ENCODE results near the gene SLC6A3.

The SLC6A3 gene

DNA sequence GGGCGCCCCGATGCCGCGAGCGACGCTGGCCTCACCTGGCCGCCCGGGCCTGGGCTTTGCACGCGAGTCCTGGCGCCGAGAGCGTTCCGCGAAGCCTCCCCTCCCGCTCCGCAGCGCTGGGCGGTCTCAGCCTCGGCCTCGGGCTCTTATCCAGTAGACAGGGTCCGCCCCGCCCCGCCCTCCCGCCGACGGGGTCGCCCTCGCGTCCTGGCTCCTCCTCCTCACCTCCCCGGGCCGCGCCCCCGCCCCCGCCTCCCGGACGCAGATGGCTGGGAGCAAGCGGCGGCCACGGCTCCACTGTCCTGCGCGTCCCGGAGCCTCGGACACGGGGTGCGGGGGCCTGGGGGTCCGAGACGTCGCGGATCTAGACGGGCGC, at the start of gene SLC6A3:
SLC6A3 (minus strand) TSS at position 128 of the 376 bp plus-strand sequence. CDS start 2,243 bp downstream, outside the sequence.
- no peak for DNase-seq (ENCODE audit: low read depth)

DNA sequence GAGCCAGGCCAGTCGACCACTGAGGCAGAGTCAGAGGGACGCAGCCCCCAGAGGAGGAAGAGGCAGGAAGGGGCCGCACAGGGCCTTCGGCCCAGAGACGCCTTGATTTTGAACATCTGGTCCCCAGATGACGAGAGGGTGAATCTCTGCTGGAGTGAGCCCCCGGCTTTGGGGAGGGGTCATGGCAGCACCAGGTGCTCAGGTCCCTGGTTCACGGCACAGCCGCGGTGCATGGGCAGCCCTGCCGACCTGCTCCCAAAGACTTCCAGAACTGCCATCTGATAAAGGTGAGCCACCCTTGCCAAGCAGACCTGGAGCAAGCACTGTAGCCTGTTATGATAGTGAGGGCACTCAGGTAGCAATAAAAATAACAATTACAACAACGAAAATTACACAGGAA, 48.7 kb upstream of the SLC6A3 start:
- DNase-seq (ENCODE audit: low read depth): no peak

DNA sequence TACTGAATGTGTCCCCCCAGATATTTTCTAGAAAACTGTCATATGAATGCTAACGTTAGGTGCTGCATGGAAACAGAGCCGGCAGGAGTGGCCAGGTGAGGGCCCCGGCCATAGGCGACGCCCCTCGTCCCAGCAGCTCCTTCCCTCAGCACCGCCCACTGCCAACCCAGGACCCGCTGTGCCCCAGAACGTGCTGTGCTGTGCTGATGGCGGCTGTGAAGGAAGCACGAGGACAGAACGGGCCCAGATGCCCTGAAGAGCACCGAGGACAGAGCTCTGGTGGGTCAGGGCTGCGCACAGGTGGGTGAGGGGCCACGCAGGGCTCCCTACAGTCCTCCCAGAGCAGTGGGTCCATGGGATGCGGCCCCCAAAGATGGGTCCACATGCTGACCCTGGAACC, 48.2 kb upstream of the SLC6A3 start:
- DNase-seq (ENCODE audit: low read depth): no peak

DNA sequence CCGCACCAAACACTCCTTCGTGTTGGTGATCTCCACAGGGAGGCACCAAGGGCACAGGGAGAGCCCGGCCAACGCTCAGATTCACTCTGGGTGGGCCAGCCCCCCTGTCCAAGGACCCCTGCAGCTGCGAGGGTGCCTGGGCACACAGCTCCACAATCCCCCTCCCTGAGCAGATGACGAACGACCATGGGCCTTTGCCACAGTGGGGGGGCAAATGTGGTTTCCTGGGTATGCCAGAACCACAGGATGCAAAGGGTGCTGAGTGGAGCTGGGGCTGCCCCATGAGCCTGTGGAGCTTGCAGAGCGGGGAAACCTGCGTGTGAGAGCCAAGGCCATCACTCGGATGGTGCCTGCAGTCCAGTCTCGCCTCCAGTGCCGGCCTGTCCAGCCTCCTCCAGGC, 47.5 kb upstream of the SLC6A3 start:
- DNase-seq (ENCODE audit: low read depth): no peak

DNA sequence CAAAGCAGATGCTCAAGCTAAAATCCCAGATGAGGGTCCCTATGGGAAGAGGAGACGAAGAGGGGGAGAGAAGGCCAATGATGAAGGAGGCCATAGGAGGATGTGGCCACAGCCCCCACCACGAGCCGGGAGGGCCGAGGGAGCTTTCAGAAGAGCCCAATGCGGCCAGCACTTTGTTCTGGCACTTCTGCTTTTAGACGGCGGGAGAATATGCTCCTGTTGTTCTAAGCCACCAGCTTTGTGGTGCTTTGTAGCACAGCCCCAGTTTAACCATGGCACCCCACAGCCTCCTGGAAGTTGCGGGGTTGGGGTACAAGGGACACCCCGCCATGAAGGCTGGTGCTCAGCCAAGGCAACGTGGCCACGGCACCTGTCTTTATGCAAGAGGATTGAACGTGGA, 45.1 kb upstream of the SLC6A3 start:
- no peak for DNase-seq (ENCODE audit: low read depth)

DNA sequence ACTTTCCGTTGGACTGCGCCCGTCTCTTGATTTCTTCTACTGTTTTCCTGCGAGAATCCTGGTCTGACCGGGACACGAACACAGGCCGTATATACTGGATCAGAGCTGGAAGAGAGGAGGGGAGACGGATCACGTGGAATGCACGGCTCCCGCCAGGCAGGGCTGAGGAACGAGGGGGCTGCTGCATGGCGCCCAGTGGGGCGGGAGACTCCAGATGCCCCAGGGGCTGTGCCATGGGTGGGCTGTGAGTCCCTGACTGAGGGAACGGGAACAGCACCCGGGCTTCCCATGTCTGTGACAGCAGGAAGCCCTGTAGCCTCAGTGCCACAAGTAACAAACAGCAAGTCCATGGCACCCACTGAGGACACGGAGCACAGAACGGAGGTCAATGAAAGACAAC, 44.5 kb upstream of the SLC6A3 start:
- DNase-seq (ENCODE audit: low read depth): no peak

DNA sequence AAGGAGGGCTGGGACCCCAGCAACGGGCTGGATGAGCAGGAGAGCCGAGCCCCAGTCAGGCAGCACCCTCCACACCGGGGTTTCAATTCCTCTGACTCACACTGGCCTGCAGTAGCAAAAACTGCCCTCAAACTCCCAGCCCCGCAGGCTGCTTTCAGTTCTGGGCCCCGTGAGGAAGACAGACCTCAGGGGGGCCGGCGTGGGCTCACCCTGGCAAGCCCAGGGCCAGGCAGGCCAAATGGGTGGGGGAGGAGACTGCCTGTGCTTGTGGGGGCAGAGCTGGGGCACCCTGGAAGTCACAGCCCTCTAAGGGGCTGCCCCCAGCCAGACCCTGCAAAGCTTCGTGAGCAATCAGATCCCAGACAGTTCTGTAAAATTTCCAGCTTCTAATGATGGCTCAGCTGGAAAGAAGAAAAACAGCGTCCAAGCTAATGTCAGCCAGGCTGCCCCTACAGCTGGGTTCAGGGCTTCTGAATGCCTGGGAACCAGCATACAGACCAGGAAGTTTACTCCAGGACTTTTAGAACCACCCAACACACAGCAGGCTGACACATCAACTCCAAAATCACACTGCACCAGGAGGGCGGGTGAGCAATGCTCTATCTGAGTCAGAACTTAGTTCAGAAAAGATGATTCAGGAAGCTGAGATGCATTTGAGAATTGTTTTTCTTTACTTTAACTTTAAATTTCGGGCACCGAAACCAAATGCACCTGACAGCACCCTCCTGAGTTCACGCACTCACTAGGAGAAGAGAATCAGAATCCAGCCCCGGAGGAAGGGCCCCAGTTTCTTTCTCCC, 43.8 kb upstream of the SLC6A3 start:
- no peak for DNase-seq (ENCODE audit: low read depth)

DNA sequence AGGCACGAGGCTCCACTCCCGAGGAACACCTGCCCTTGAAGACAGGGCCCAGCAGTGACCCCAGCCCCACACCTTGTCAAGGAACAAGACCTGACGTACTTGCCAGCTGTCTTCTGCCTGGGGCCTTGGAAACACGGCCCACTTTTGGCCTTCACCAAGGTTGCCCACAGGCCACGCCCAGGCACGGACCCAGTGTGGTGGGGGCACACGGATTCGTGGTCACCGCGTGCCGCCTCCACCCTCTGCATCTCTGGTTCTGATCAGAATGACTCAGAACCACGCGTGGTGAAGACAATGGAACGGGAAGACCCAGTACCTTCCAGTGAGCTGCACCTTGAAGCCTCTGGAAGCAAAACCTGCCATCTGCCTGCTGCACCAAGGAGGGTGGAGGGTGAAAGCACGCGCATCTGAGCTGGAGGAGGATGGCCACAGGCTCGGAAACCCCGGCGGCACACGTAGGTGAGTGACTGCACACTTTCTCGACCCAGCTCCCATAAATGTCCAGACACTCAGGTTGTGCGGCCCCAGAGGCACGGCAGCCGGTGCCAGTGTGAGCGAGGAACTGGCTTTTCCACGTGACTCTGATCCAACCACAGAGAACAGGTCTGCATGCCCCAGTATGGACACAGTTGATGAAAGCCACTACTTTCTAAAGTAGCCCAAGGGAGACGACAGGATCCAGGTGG, 42.0 kb upstream of the SLC6A3 start:
- no peak for DNase-seq (ENCODE audit: low read depth)

DNA sequence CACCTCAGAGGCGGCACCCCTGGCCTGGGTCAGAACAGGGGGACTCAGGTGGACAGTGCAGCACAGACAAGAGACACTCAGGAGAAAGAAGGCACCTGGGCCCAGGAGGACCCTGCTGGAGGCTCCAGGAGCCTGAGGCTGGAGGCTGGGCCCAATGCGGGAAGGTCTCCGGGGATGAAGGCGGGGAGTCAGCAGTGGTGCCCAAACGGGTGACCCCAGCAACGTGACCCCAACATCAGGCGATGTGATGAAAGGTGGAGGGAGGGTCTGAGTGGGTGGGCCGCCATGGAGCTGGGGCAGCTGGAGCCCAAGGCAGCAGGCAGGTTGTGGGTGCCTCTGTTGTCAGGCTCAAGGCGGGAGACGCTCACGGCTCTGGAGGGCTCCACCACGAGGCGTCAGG, 41.0 kb upstream of the SLC6A3 start:
- no peak for DNase-seq (ENCODE audit: low read depth)

DNA sequence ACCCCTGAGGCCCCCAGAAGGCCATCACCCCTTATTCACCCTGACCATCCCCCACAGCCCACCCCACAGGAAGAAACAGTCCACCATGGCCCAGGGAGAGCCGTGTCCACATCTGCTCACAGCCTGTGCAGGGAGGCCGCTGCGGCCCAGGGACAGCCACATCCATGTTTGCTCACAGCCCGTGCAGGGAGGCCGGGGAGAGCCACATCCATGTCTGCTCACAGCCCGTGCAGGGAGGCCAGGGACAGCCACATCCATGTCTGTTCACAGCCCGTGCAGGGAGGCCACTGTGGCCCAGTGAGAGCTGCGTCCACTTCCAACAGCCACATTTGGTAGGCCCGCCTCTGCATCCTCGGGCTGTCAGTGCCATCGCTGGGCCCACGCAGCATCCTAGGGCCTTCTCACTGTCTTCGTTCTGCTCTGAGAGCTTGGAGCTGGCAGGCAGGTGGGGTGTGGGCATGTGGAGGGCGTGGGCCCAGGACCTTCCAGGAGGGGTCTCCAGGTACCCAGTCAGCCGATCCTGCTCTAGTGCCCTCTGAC, 40.4 kb upstream of the SLC6A3 start:
- no peak for DNase-seq (ENCODE audit: low read depth)

DNA sequence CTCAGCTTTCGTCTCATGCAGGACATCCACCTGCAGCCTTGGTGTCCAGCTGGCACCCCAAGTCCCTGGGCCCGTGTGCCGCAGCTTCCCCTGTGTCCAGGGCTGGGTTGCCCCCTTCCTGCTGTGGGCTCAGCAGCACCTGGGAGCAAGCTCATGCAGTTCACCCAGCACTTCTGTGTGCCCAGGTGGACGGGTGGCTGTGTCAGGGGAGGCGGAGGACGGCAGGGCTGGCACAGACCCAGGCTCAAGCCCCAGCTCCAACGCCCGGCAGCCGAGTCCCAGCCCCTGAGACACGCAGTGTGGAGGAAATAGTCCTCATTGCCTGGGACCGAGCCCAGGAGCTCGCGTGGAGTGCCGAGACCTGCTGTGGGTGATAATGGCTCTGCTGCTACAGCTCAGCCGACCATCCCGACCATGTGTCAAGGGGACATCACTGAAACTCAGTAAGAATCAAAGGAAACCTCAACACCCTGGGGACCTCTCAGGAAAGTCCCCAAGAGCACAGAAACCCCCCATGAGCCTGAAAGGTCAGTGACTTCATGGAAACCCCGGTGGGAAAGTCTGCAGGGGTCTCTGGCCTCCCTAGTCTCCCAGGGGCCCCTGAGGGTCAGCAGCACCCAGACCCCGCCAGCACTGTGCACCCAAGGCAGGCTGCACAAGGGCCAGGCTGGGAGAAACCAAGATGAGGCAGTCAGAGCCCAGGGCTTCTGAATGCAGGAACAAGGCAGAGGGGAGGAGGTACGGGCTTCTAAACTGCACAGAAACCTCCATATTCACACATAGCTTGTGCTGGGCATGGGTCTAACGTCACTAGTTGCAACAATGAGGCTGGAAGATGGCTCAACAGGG, 39.7 kb upstream of the SLC6A3 start:
- DNase-seq (ENCODE audit: low read depth): no peak

DNA sequence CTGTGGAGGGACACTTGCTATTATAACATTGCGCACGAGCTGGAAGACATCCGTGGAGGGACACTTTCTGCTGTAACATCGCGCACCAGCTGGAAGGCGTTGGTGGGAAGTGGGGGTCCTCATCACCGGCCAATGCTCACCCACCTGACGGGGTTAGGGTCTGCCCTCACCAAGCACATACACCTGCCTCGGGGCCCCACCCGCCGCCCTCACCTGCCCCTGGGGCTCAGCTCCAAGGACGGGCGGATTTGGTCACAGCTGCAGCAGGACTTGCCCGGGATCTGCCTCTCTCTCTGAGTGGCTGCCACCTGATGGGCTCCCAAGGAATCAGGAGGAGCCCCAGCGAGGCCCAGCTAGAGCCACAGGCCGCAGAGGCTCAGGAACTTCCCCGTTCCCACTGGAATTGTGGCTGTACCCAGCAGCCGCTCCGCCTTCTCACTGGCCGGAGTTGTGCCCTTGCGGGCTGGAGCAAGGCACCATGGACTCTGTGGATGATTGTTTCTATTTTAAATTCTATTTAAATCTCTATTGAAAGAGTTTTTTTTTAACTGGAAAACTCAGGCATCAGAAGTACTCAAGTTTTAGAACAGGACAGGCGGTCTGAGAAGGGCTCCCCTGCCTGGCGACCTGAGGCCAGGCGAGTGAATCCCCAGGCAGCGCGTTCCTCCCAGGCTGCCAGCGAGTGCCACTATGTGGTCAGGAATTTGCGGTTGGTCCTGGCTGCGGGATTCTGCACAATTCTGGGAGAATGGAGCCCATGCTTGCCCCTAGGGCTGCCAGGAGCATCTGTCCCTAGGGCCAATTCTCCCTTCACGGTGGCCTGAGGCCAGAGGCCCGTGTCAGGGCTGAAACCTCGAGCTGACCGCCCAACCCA, 38.9 kb upstream of the SLC6A3 start:
- no peak for DNase-seq (ENCODE audit: low read depth)

DNA sequence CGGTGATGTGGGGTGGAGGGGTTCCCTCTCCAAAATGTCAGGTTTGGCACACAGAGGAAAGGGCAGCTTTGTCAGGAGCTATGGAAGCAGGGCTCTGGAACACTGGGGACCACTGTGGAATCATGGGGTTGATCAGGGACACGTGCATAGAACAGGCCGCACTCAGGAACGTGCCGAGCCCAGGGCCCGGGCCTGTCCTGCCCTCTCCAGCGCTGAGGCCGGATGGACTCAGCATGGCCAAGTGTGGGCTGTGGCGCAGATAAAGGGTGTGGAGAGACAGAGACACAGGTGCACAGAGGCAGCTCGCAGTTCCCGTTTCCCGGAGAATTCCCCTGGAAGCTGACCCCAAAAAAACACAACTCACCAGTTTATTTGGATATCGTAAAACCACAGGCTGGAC, 37.8 kb upstream of the SLC6A3 start:
- no peak for DNase-seq (ENCODE audit: low read depth)

DNA sequence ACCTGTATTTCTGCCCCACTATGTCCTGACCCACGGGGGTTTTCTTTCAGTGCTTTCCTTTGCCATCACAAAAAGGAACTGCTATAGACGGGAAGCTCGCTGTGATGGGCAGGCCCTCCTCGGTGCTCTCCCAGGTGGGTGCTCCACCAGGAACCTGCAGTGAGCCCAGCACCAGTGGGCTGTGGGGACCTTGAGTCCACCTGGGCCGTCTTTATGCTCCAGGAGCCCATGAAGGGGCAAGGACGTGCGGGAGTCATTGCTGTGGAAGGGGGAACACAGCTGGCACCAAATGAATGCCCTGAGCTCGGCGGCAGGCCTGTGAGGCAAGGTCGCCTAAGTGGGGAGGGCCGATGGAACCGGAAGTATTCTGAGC, 36.7 kb upstream of the SLC6A3 start:
- no peak for DNase-seq (ENCODE audit: low read depth)

DNA sequence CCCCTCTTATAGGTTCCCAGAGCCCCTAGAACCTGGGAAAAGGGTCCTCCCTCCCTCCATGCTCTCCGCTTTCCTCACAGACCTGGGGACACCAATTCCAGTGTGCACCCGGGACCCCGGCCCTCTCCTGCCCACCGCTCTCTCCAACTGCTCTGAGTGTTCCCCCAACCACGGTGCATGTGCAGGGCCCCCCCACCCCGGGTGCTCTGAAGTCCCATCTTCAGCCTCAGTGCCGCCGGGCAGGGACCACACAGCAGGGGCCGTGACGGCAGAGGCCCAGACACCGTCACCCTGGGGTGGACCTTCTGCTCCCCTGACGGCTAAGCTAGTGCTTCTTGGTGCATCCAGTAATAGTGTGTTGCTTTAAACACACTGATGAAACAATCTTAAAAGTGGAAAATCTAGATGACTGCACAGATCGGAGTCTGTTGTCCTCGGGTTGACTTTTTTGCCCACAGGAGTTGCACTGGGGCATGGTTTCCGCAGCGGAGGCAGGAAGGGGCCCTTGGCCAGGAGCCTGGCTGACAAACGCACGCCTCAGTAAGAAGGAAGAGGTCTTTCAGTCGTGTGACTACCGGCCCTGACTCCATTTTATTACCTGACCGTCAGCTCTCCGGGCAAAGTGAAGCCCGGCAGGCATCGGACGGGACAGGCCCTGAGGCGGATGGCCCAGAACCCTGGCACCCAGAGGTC, 36.2 kb upstream of the SLC6A3 start:
- no peak for DNase-seq (ENCODE audit: low read depth)

DNA sequence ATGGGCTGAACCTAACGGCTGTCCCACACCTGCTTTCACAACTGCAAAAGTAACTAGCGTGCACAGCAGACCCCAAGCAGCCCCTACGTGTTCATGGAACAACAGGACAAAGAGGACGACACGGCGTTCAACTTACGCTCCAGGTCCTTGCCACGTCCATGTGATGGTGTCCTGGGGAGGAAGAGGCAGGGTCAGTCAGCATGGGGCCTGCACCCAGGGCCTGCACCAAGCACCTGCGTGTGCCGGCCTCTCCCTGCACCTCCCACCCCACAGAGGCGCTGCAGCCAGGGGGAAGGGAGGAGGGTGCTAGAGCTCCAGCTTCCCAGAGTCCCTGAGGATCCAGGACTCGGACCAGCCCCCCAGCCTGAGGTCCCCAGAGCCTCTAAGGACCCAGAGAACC, 35.6 kb upstream of the SLC6A3 start:
- no peak for DNase-seq (ENCODE audit: low read depth)

DNA sequence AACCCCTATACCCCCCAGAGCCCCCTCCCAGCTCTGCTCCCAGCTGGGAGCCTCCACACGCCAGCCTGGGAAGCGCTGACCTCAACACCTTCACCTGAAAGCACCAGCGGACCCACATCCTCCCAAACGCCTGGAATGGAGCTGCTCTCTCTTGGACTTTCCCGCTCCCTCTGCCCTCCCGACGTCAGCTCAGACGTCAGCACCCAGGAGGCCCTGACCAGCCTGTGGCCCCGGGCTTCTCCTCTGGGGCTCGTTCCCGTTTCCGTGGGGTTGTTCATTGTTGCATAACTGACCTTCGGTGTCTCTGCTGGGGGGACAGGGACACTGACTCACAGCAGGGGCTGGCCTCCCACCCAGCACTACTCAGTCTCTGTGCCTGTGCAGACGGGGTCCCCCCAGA, 35.0 kb upstream of the SLC6A3 start:
- no peak for DNase-seq (ENCODE audit: low read depth)

DNA sequence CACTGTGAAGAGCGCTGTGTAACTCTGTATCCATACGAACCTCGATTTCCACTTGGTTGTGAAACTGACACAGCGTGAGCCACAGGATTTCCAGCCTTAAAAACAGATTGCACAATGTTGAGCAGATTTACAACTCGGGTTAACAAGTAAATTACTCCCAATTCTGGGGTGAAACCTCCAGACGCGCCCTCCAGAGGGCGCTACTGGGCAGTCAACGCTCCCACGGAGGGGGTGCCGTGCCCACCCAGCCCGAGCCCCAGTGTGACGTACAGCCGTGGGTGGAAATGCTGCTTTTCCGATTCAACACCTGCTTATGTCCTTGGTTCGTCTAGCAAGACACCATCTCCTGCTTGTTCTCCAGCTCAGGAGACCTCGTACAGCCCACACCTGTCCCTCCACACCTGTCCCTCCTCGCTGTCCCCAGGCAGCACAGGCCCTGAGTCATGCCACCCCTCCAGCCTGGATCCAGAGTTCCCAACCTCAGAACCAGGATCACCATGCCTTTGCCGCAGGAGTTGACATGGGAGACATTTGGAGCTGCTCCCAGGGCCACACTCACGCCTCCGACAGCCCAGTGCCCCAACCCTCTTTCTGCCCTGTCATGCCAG, 34.4 kb upstream of the SLC6A3 start:
- no peak for DNase-seq (ENCODE audit: low read depth)

DNA sequence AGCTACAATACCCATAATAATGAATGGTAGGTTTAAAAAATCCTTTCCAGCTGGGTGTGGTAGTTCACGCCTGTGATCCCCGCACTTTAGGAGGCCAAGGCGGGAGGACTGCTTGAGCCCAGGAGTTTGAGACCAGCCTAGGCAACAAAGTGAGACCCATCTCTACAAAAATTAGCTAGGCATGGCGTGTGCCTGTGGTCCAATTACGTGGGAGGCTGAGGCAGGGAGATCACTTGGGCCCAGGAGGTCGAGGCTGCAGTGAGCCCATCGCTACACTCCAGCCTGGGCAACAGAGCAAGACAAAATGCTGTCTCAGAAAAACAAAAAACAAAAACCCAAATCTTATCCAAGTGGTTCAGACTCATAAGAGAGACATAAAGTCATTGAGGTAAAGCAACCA, 33.8 kb upstream of the SLC6A3 start:
- no peak for DNase-seq (ENCODE audit: low read depth)

DNA sequence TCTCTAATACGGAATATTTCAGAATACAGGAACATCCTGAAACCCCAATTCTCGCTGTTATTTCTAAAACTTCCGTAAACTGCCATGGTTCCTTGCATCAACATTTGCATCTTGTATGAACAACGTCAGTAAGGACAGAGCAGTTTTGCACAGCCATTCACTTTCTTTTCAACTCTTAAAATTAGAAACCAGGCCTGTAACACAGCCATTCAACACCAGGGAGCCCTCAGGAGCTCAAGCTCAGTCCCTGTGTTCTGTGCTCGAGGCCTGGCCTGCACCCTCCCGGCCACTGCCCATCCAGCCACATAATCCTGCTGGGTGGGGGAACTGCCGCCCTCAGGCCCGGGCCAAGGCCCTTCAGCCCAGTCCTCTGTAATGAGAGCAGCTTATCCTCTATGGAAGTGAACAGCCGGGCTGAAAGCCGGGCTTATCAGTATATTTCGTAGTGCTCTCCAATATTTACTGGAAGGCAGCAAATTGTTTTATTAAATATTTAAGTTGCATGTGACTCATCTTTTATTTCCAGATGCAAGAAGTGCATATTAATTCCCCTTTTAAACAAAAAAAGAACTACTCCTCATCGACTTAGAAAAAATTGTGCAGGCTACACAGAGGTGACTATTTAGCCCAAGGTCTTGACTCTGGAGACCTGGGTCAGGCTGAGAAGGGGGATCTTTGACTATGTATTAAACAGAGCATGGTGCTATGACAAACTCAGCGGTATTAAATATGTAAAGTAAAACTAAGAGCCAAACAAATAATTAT, 33.2 kb upstream of the SLC6A3 start:
- DNase-seq (ENCODE audit: low read depth): no peak
